ENCODE measurements around the gene UBXN6.

UBXN6 gene

GRCh38 chr19:4442819-4443146 is 14.8 kb downstream of the UBXN6 start:
- no peak overlapping the region for H3K9ac ChIP-seq
- H3K4me1 ChIP-seq: peaks cover 8% of the 10 kb centered on the region
- H4K20me1 ChIP-seq: peaks cover 94% of the 10 kb centered on the region
- no peak for TF ChIP-seq Cebpa-rat (IDR thresholded peaks at IDR 0.05)
- no peak overlapping the region for H3K4me3 ChIP-seq
- no peaks in the 10 kb centered on the region for H3K9me3 ChIP-seq
- H3K4me2 ChIP-seq: no peak overlapping the region
- H3K27me3 ChIP-seq: no peaks in the 10 kb centered on the region
- H3K27ac ChIP-seq: no peak overlapping the region
- H3K36me3 ChIP-seq: peaks cover 99% of the 10 kb centered on the region

- Histone ChIP-seq H3K9me3 (no peaks in the 10 kb centered on the region), H3K4me2 (no peak overlapping the region), H3K36me3 (peaks cover 98% of the 10 kb centered on the region), H3K27me3 (no peaks in the 10 kb centered on the region), H3K9ac (no peak overlapping the region), H3K4me3 (no peak overlapping the region), H3K4me1 (peaks cover 8% of the 10 kb centered on the region), H3K27ac (no peak overlapping the region), H4K20me1 (peaks cover 91% of the 10 kb centered on the region)
- TF ChIP-seq Cebpa-rat (IDR thresholded peaks at IDR 0.05): no peak
Measured at GRCh38 chr19:4441994-4442818, 15.4 kb downstream of the UBXN6 start.

GRCh38 chr19:4439243-4439642 is 18.4 kb downstream of the UBXN6 start:
- H4K20me1 ChIP-seq: peaks cover 87% of the 10 kb centered on the region
- H3K4me3 ChIP-seq: no peak overlapping the region
- H3K9me3 ChIP-seq: no peaks in the 10 kb centered on the region
- TF ChIP-seq Cebpa-rat (IDR thresholded peaks at IDR 0.05): no peak
- H3K9ac ChIP-seq: no peak overlapping the region
- no peaks in the 10 kb centered on the region for H3K4me1 ChIP-seq
- no peak overlapping the region for H3K27ac ChIP-seq
- no peak overlapping the region for H3K4me2 ChIP-seq
- H3K36me3 ChIP-seq: peaks cover 98% of the 10 kb centered on the region
- no peaks in the 10 kb centered on the region for H3K27me3 ChIP-seq

- Histone ChIP-seq H3K27ac (no peak overlapping the region), H3K27me3 (no peaks in the 10 kb centered on the region), H3K9ac (no peak overlapping the region), H3K4me2 (no peak overlapping the region), H3K4me3 (no peak overlapping the region), H3K4me1 (peaks cover 2% of the 10 kb centered on the region; the same call in 1 of the 2 replicates), H4K20me1 (peaks cover 78% of the 10 kb centered on the region), H3K9me3 (no peaks in the 10 kb centered on the region), H3K36me3 (peaks cover 98% of the 10 kb centered on the region)
- TF ChIP-seq Cebpa-rat (IDR thresholded peaks at IDR 0.05): no peak
Measured at GRCh38 chr19:4437103-4437502, 20.5 kb downstream of the UBXN6 start.

- no peak overlapping the region for H3K9ac ChIP-seq
- H3K36me3 ChIP-seq: peaks cover 98% of the 10 kb centered on the region
- H3K27ac ChIP-seq: no peak overlapping the region
- no peaks in the 10 kb centered on the region for H3K27me3 ChIP-seq
- H3K4me1 ChIP-seq: peaks cover 8% of the 10 kb centered on the region; the same call in 1 of the 2 replicates
- no peak for TF ChIP-seq Cebpa-rat (IDR thresholded peaks at IDR 0.05)
- H3K4me3 ChIP-seq: no peak overlapping the region
- H3K4me2 ChIP-seq: no peak overlapping the region
- peaks cover 74% of the 10 kb centered on the region for H4K20me1 ChIP-seq
- H3K9me3 ChIP-seq: no peaks in the 10 kb centered on the region
Measured at GRCh38 chr19:4436231-4436630, 21.4 kb downstream of the UBXN6 start.

GRCh38 chr19:4434391-4434790 is 23.2 kb downstream of the UBXN6 start:
- no peaks in the 10 kb centered on the region for H3K9me3 ChIP-seq
- no peak overlapping the region for H3K4me2 ChIP-seq
- no peak for TF ChIP-seq Cebpa-rat (IDR thresholded peaks at IDR 0.05)
- H3K4me1 ChIP-seq: peaks cover 8% of the 10 kb centered on the region; the same call in 1 of the 2 replicates
- no peaks in the 10 kb centered on the region for H3K27me3 ChIP-seq
- no peak overlapping the region for H3K4me3 ChIP-seq
- H3K36me3 ChIP-seq: peaks cover 98% of the 10 kb centered on the region
- H3K27ac ChIP-seq: no peak overlapping the region
- no peak overlapping the region for H3K9ac ChIP-seq
- H4K20me1 ChIP-seq: peaks cover 56% of the 10 kb centered on the region

- peaks cover 8% of the 10 kb centered on the region; the same call in 1 of the 2 replicates for H3K4me1 ChIP-seq
- H3K4me2 ChIP-seq: no peak overlapping the region
Measured at GRCh38 chr19:4432918-4433506, 24.6 kb downstream of the UBXN6 start.

GRCh38 chr19:4431808-4432674 is 25.6 kb downstream of the UBXN6 start:
- Histone ChIP-seq H3K27ac (peak overlapping the region; percentile 9; the same call in 1 of the 2 replicates), H4K20me1 (peaks cover 39% of the 10 kb centered on the region), H3K4me1 (peaks cover 8% of the 10 kb centered on the region; the same call in 1 of the 2 replicates), H3K9me3 (no peaks in the 10 kb centered on the region), H3K4me3 (no peak overlapping the region), H3K27me3 (no peaks in the 10 kb centered on the region), H3K9ac (no peak overlapping the region), H3K4me2 (no peak overlapping the region), H3K36me3 (peaks cover 98% of the 10 kb centered on the region)
- TF ChIP-seq Cebpa-rat (IDR thresholded peaks at IDR 0.05): no peak

More at GRCh38 chr19:4432918-4433506, 24.6 kb downstream of the UBXN6 start:
- Histone ChIP-seq H3K9ac (no peak overlapping the region), H3K27ac (no peak overlapping the region), H3K36me3 (peaks cover 98% of the 10 kb centered on the region), H3K4me3 (no peak overlapping the region), H3K9me3 (no peaks in the 10 kb centered on the region), H3K27me3 (no peaks in the 10 kb centered on the region), H4K20me1 (peaks cover 43% of the 10 kb centered on the region)
- TF ChIP-seq Cebpa-rat (IDR thresholded peaks at IDR 0.05): no peak

GRCh38 chr19:4431296-4431695 is 26.3 kb downstream of the UBXN6 start:
- Histone ChIP-seq H3K9ac (no peak overlapping the region), H3K4me3 (no peak overlapping the region), H3K36me3 (peaks cover 98% of the 10 kb centered on the region), H3K9me3 (no peaks in the 10 kb centered on the region), H4K20me1 (peaks cover 31% of the 10 kb centered on the region), H3K27me3 (no peaks in the 10 kb centered on the region), H3K4me1 (peaks cover 8% of the 10 kb centered on the region; the same call in 1 of the 2 replicates), H3K4me2 (no peak overlapping the region), H3K27ac (peak overlapping the region; percentile 9; the same call in 1 of the 2 replicates)
- TF ChIP-seq Cebpa-rat (IDR thresholded peaks at IDR 0.05): no peak
